Small intestine (tissue), 4 donors: Measurements from ENCODE around the gene NAE1. TPM values are rescaled to one million over a fixed set of nuclear protein-coding genes. Genes with fewer than 3 reads are reported as not detected.

Source experiments
- polyA plus RNA-seq, 4 donors: library from polyadenylated mRNA; stranded (reverse) in 3 of 4; unstranded in 1 of 4; fragments of 200-250 nt in 3 of 4; fragments of 120-200 nt in 1 of 4; gene quantifications; one replicate each; pipeline versions ENCODE4 v1.2.1 to v1.2.3, GENCODE V29; 2013
- donor health status: healthy with polysubstance abuse.
- donor health status: Bipolar disorder and iron deficiency.
- donor health status: healthy.

Gene NAE1
- polyA plus RNA-seq, 4 donors = 39.4 to 60.9 (median 47.1) TPM

Other genes starting within 250 kb of the NAE1 start
- gene CMTM3, start 226.3 kb downstream of the NAE1 start, polyA plus RNA-seq = 10 to 100 TPM in 2 of 4 donors, 1 to 10 TPM in 2; 2.2 to 14.7 (median 11.0) TPM
- gene CMTM4, start 134.2 kb downstream of the NAE1 start, polyA plus RNA-seq = 10 to 100 TPM; 21.1 to 54.3 (median 43.0) TPM
- gene DYNC1LI2, start 79.4 kb downstream of the NAE1 start, polyA plus RNA-seq = 10 to 100 TPM; 37.8 to 92.9 (median 62.6) TPM
- gene TERB1, start 29.4 kb downstream of the NAE1 start, polyA plus RNA-seq = under 1 TPM in 1 of 4 donors, not detected in 3; 0.04 TPM
- gene CA7, start 13.4 kb upstream of the NAE1 start, polyA plus RNA-seq = 10 to 100 TPM in 3 of 4 donors, 1 to 10 TPM in 1; 6.4 to 89.7 (median 47.7) TPM
- 10 to 100 TPM in 1 of 4 donors, 1 to 10 TPM in 3; 1.6 to 11.2 (median 4.3) TPM for gene PDP2, start 49.5 kb upstream of the NAE1 start, polyA plus RNA-seq
- 1 to 10 TPM in 3 of 4 donors, under 1 TPM in 1; 0.91 to 8.5 (median 4.4) TPM for gene CDH16, start 87.9 kb upstream of the NAE1 start, polyA plus RNA-seq
- 10 to 100 TPM in 1 of 4 donors, 1 to 10 TPM in 2, under 1 TPM in 1; 0.83 to 10.9 (median 3.6) TPM for gene RRAD, start 94.6 kb upstream of the NAE1 start, polyA plus RNA-seq
- gene CIAO2B, start 103.4 kb upstream of the NAE1 start, polyA plus RNA-seq = 100 to 1,000 TPM in 3 of 4 donors, 10 to 100 TPM in 1; 79.7 to 274 (median 232) TPM
- 100 to 1,000 TPM; 221 to 337 (median 294) TPM for gene CES2, start 104.5 kb upstream of the NAE1 start, polyA plus RNA-seq
- 10 to 100 TPM; 14.6 to 36.0 (median 24.3) TPM for gene CES3, start 130.3 kb upstream of the NAE1 start, polyA plus RNA-seq
- 10 to 100 TPM in 2 of 4 donors, 1 to 10 TPM in 2; 4.8 to 26.3 (median 10.5) TPM for gene CES4A, start 157.6 kb upstream of the NAE1 start, polyA plus RNA-seq
- 10 to 100 TPM in 2 of 4 donors, 1 to 10 TPM in 2; 5.4 to 21.6 (median 10.7) TPM for gene CBFB, start 198.2 kb upstream of the NAE1 start, polyA plus RNA-seq